ENCODE data around the gene SYNRG. TPM values are rescaled to one million over a fixed set of nuclear protein-coding genes. Genes with fewer than 3 reads are reported as not detected.

SYNRG gene, protein sequence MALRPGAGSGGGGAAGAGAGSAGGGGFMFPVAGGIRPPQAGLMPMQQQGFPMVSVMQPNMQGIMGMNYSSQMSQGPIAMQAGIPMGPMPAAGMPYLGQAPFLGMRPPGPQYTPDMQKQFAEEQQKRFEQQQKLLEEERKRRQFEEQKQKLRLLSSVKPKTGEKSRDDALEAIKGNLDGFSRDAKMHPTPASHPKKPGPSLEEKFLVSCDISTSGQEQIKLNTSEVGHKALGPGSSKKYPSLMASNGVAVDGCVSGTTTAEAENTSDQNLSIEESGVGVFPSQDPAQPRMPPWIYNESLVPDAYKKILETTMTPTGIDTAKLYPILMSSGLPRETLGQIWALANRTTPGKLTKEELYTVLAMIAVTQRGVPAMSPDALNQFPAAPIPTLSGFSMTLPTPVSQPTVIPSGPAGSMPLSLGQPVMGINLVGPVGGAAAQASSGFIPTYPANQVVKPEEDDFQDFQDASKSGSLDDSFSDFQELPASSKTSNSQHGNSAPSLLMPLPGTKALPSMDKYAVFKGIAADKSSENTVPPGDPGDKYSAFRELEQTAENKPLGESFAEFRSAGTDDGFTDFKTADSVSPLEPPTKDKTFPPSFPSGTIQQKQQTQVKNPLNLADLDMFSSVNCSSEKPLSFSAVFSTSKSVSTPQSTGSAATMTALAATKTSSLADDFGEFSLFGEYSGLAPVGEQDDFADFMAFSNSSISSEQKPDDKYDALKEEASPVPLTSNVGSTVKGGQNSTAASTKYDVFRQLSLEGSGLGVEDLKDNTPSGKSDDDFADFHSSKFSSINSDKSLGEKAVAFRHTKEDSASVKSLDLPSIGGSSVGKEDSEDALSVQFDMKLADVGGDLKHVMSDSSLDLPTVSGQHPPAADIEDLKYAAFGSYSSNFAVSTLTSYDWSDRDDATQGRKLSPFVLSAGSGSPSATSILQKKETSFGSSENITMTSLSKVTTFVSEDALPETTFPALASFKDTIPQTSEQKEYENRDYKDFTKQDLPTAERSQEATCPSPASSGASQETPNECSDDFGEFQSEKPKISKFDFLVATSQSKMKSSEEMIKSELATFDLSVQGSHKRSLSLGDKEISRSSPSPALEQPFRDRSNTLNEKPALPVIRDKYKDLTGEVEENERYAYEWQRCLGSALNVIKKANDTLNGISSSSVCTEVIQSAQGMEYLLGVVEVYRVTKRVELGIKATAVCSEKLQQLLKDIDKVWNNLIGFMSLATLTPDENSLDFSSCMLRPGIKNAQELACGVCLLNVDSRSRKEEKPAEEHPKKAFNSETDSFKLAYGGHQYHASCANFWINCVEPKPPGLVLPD (N-terminal part only)
- total RNA-seq: 100 to 1,000 TPM in 1 of 2 experiments, 10 to 100 TPM in 1; 90.8 to 122 TPM

DNA sequence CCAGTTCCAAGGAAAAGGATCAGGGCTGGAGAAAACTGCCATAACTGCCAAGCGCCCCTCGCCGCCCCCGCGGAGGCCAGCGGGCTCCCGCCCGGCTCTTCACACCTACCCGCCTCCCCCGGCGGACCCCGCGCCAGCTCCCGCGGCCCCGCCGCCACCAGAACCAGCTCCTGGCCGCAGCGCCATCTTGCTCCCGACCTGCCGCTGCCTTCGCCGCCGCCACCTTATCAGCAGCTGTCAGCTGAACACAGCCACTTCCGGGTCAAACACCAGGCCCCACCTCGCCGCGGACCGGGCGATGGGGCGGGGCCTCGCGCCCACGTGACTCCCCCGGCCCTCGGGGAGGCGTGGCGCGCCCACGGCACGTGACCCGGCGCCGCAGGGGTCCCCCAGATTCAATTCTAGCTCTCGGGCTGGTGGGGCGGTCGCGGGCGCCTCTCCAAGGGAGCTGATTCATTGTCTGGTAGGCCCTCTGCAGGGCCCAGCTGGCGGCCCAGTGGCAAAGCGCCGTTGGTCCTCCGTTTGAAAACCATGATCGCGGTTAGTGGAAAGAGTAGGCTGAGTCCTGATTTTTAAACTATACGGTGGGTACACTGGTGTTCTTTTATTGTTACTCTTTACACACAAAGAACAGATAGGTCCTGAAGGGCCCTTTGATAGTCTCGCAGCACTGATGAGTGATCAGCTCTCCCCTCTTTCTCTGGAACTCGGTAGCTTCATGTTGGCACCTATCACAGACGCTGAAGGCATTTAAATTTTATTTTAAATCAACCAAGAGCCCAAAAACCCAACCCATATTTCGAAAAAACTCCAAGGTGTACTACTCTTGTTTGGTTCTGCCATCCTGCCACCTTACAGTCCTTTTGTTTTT lies at the start of gene SYNRG:
Gene SYNRG, minus strand, starts transcription at position 249 of the 871 bp plus-strand sequence. Its CDS starts 63 bp downstream, at position 186.
- Mint-ChIP-seq H3K36me3 (peaks cover 26% of the 10 kb centered on the region), H3K27ac (peak within 1 kb of the TSS; percentile 92), H3K4me1 (peaks cover 35% of the 10 kb centered on the region), H3K9me3 (ENCODE audit: low read depth) (no peaks in the 10 kb centered on the region), H3K27me3 (no peaks in the 10 kb centered on the region), H3K4me3 (peak within 1 kb of the TSS; percentile 79)
- peak; percentile 88 for ATAC-seq
- CTCF ChIA-PET: interaction anchor here (0.7 to 4.2 kb wide), 17 partner anchors 8 to 236 kb away, joined by 3 to 16 read pairs (median 4); partner anchors contain the start of gene DDX52
- peak; percentile 96 for DNase-seq

DNA sequence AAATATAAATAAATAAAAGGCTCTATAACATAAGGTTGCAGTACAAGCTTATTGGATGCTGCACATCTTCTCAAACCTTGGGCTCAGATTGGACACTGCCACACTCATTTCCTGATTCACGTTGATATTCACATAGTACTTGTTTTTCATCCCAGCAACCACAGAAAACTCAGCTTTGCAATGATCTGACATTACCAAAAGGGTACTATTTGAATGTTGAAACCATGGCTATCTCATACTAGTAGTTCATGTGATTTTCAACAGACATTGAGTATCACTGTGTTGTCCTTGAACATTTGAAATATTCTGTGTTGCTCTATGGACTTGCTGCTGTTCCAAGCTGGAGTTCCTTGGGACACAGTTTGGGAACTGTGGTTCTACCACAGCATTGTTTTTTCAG lies 48.0 kb upstream of the SYNRG start:
- CTCF ChIA-PET: interaction anchor here (0.6 to 0.7 kb wide), 2 partner anchors 9 to 314 kb away, joined by 3 read pairs; no protein-coding TSS in a partner anchor
- no peak overlapping the region for H3K27ac Mint-ChIP-seq

DNA sequence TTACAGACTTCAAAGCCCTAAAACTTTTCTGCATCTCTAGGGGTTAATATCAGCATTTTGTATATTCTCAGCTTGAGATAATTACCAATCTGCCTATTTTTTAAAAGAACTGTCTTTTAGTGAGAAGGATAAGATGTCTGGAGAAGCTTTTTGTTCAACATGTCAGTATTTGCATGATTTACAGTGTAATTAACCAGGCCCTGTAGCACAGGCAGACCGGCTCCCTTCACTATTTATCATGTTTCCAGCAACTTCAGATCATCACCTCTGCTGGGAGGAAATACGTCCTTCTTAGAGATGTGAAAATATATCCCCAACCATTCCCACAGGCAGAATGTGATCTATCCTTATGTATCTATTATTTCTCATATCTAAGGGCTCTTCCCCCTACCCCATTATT lies 42.6 kb upstream of the SYNRG start:
- Mint-ChIP-seq H3K4me1 (peaks cover 17% of the 10 kb centered on the region), H3K4me3 (no peak overlapping the region), H3K27me3 (peaks cover 46% of the 10 kb centered on the region), H3K36me3 (no peaks in the 10 kb centered on the region), H3K9me3 (ENCODE audit: low read depth) (no peaks in the 10 kb centered on the region), H3K27ac (no peak overlapping the region)
- DNase-seq (no peak), ATAC-seq (no peak)
- CTCF ChIA-PET: no interaction called here

More for the DNA sequence above, 48.0 kb upstream of the SYNRG start:
- Mint-ChIP-seq H3K4me1 (peaks cover 3% of the 10 kb centered on the region), H3K36me3 (no peaks in the 10 kb centered on the region), H3K9me3 (ENCODE audit: low read depth) (no peaks in the 10 kb centered on the region), H3K4me3 (no peak overlapping the region), H3K27me3 (peaks cover 29% of the 10 kb centered on the region)
- DNase-seq (no peak), ATAC-seq (no peak)

DNA sequence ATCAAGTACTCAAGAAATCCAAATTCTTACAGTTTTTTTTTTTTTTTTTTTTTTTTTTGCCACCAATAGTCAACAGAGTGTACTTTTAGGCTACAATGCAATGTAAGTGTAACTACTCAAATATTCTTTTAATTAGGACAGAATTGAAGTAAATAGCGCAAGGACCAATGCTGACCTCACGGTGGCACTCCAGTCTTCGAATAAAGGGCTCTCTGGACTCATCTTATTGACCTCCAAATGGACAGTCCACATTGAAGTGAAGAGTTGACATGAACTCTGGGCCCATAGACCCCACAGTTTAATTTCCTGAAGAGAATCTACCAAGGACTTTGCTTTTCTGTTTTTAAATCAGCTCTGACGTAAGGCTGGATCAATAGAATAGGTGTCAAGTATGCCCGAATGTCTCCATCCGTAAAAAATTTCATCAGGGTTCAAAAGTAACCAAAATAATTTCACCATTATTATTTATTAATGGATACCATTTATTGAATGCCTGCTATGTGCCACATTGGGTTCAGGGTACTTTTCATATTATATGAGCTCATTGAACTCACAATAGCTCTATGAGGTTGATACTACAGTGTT lies 41.3 kb upstream of the SYNRG start:
- H3K27me3 Mint-ChIP-seq: peaks cover 59% of the 10 kb centered on the region
- H3K36me3 Mint-ChIP-seq: no peaks in the 10 kb centered on the region
- H3K9me3 Mint-ChIP-seq (ENCODE audit: low read depth): no peaks in the 10 kb centered on the region
- CTCF ChIA-PET: interaction anchor here (0.6 to 1.0 kb wide), 3 partner anchors 20 to 142 kb away, joined by 3 to 4 read pairs (median 3); no protein-coding TSS in a partner anchor
- H3K27ac Mint-ChIP-seq: no peak overlapping the region
- peaks cover 17% of the 10 kb centered on the region for H3K4me1 Mint-ChIP-seq
- H3K4me3 Mint-ChIP-seq: no peak overlapping the region
- DNase-seq: no peak
- no peak for ATAC-seq

DNA sequence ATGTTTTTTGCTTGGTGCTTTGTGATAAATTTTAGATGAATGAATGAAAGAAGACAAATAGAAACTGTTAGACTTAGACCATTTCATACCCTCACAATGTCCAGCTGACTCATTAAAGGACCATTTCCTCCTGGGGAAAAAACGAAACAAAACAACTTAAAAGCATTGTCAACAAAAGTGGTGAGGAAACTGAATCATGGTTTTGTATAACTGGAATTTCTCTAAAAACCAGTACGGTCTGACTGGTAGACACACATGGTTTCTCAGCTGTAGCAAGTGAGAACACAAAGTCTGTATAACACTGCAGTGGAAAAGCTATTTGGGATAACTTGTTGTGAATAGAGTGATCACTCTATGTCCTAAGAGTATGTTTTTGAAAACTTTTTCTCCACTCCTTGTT lies 39.3 kb upstream of the SYNRG start:
- ATAC-seq (no peak), DNase-seq (no peak)
- H3K4me1 Mint-ChIP-seq: peaks cover 21% of the 10 kb centered on the region
- H3K27me3 Mint-ChIP-seq: peaks cover 70% of the 10 kb centered on the region
- CTCF ChIA-PET: interaction anchor here (1.2 to 2.2 kb wide), 4 partner anchors 8 to 168 kb away, joined by 3 to 8 read pairs (median 4); no protein-coding TSS in a partner anchor
- H3K4me3 Mint-ChIP-seq: no peak overlapping the region
- H3K27ac Mint-ChIP-seq: no peak overlapping the region
- H3K9me3 Mint-ChIP-seq (ENCODE audit: low read depth): no peaks in the 10 kb centered on the region
- H3K36me3 Mint-ChIP-seq: no peaks in the 10 kb centered on the region

DNA sequence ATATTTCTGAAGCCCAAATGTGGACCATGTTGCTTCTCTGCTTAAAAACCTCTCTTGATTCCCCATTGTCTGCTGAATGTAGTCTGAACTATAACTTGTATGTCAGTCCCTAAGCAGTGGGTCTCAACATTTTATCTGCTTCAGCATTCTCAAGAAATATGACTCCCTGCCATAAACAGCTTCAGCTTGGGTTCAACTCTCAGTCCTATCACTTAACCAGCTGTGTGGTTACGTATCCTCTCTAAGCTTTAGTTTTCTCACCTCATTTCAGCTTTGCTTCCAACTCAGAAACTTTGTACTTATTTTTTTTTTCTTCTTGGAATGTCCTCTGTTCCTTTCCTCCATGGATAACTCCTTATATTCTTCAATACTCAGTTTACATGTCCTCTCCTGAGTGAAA lies 38.6 kb upstream of the SYNRG start:
- ATAC-seq (no peak), DNase-seq (no peak)
- Mint-ChIP-seq H3K36me3 (no peaks in the 10 kb centered on the region), H3K27ac (no peak overlapping the region), H3K4me1 (peaks cover 18% of the 10 kb centered on the region), H3K4me3 (no peak overlapping the region), H3K9me3 (ENCODE audit: low read depth) (no peaks in the 10 kb centered on the region), H3K27me3 (peaks cover 66% of the 10 kb centered on the region)
- CTCF ChIA-PET: interaction anchor here (0.6 to 2.2 kb wide), 3 partner anchors 15 to 144 kb away, joined by 3 to 8 read pairs (median 3); no protein-coding TSS in a partner anchor

DNA sequence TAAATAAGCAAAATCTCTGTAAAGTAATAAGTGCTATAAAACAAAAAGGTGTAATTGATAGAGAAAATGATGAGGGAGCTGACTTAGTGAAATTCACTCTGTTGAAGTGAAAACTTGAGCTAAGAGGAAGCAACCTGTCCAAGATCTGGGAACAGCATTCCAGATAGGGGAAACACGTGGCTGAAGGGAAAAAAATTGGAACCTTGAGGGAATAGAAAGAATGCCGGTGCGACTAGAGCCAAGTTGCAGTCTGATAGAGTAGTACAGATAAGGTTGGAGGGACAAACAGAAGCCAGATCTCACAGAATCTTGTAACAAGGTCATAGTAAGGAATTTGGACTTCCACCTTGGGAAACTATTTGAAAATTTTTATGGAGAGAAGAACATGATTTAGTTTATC lies 34.7 kb upstream of the SYNRG start:
- Mint-ChIP-seq H3K36me3 (peaks cover 18% of the 10 kb centered on the region), H3K4me1 (peaks cover 41% of the 10 kb centered on the region), H3K9me3 (ENCODE audit: low read depth) (no peaks in the 10 kb centered on the region), H3K27me3 (peaks cover 42% of the 10 kb centered on the region), H3K27ac (no peak overlapping the region), H3K4me3 (peak overlapping the region; percentile 92)
- CTCF ChIA-PET: interaction anchor here (0.7 to 2.1 kb wide), 5 partner anchors 11 to 148 kb away, joined by 3 to 6 read pairs (median 4); partner anchors contain the start of gene SYNRG
- no peak for DNase-seq
- no peak for ATAC-seq

DNA sequence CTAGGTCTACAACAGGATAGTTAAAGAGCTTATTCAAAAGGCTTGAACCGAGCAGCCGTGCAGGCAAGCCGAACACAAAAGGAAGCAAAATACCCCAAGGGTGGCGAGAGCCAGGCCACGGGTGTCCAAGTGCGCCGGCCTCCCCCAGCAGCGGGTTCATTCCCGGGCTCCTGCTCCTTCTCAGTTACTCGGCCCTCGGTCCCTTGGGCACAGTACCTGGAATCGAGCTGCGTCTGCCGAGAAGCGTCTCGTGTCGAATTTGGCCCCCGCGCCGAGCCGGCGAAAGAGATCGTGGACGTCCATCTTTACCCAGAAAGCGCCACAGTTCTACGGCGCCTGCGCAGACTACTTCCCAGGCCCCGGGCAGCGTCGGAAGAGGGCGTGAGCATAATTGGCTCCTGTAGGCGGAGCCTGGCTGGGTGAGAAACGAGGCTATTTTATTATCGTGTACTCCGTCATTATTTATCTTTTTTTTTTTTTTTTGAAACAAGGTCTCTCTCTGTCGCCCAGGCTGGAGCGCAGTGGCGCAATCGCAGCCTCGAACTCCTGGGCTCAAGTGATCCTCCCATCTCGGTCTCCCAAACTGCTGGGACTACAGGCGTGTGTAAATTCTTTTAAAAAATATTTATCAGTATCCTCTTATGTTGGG lies 34.0 kb upstream of the SYNRG start, which contains the start of gene DDX52:
Gene DDX52, minus strand, starts transcription at position 329 of the 649 bp plus-strand sequence. Its CDS starts 26 bp downstream, at position 303.
- H3K4me1 Mint-ChIP-seq: peaks cover 35% of the 10 kb centered on the region
- peak within 1 kb of the TSS; percentile 92 for H3K4me3 Mint-ChIP-seq
- H3K27ac Mint-ChIP-seq: peak within 1 kb of the TSS; percentile 84
- H3K9me3 Mint-ChIP-seq (ENCODE audit: low read depth): no peaks in the 10 kb centered on the region
- H3K27me3 Mint-ChIP-seq: peaks cover 36% of the 10 kb centered on the region
- peak; percentile 93 for DNase-seq
- peaks cover 21% of the 10 kb centered on the region for H3K36me3 Mint-ChIP-seq
- ATAC-seq: peak; percentile 99
- CTCF ChIA-PET: interaction anchor here (1.2 to 2.1 kb wide), 3 partner anchors 12 to 149 kb away, joined by 4 to 6 read pairs (median 4); partner anchors contain the start of gene SYNRG

DNA sequence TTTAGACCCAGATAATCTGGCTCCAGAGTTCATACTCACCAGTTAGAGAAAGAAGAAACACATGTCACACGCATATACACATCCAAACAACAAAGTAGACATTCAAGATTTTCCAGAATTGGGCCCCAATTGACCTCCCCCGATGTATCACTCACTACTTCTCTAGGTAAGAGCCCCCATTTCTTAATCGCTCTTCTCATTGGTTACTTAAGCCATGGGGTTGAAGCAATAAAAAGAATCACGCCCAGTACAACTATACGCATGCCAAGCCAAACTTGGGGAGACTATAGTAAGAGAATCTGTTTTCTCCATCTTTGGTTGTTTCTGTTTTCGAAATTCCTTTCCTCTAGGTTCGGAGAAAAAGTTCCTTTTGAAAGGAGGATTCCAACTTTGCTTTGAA lies 33.5 kb upstream of the SYNRG start:
- DNase-seq (no peak), ATAC-seq (peak; percentile 62)
- no peaks in the 10 kb centered on the region for H3K9me3 Mint-ChIP-seq (ENCODE audit: low read depth)
- CTCF ChIA-PET: interaction anchor here (2.1 kb wide), 1 partner anchor 33 kb away, joined by 6 read pairs; the partner anchor contains the start of gene SYNRG
- H3K27ac Mint-ChIP-seq: peak overlapping the region; percentile 84
- peak overlapping the region; percentile 92 for H3K4me3 Mint-ChIP-seq
- H3K4me1 Mint-ChIP-seq: peaks cover 31% of the 10 kb centered on the region
- H3K36me3 Mint-ChIP-seq: peaks cover 27% of the 10 kb centered on the region
- peaks cover 30% of the 10 kb centered on the region for H3K27me3 Mint-ChIP-seq

DNA sequence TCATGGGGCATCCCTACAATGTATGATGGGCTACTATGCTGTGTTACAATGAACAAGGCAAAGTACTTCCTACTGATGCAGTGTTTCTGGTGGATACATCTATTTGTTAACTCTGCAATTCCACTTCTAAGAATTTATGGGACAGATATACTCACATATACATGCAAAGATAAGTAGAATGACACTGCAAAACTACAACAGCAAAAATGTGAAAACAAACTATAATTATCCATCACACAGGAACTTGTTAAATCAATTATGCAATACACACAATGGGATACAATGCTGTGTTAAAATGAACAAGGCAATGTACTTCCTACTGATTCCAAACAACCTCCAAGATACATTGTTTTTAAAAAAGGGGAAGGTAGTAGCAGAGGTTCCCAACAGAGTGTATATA lies 30.8 kb upstream of the SYNRG start:
- CTCF ChIA-PET: interaction anchor here (2.1 kb wide), 1 partner anchor 27 kb away, joined by 4 read pairs; no protein-coding TSS in a partner anchor
- Mint-ChIP-seq H3K4me1 (peaks cover 31% of the 10 kb centered on the region), H3K9me3 (ENCODE audit: low read depth) (no peaks in the 10 kb centered on the region), H3K36me3 (peaks cover 45% of the 10 kb centered on the region), H3K27ac (no peak overlapping the region), H3K27me3 (peaks cover 12% of the 10 kb centered on the region), H3K4me3 (no peak overlapping the region)
- ATAC-seq: no peak
- no peak for DNase-seq

DNA sequence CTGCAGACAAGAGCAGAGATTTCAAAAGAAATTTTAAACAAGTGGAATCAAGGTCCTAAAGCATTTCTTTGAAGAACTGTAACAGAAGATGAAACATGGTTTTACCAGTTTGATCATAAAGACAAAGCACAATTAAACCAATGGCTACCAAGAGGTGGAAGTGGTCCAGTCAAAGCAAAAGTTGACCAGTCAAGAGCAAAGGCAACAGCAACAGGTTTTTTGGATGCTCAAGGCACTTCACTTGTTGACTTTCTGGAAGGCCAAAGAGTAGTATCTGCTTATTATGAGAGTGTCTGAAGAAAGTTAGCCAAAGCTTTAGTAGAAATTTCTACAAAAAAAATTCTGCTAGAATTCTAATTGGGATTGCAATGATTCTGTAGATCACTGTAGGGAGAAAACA lies 28.7 kb upstream of the SYNRG start:
- CTCF ChIA-PET: no interaction called here
- no peak overlapping the region for H3K4me3 Mint-ChIP-seq
- H3K36me3 Mint-ChIP-seq: peaks cover 46% of the 10 kb centered on the region
- peaks cover 26% of the 10 kb centered on the region for H3K4me1 Mint-ChIP-seq
- no peaks in the 10 kb centered on the region for H3K9me3 Mint-ChIP-seq (ENCODE audit: low read depth)
- H3K27ac Mint-ChIP-seq: no peak overlapping the region
- ATAC-seq (no peak), DNase-seq (no peak)
- no peaks in the 10 kb centered on the region for H3K27me3 Mint-ChIP-seq

Data from activated CD8-positive, alpha-beta memory T cell treated with anti-CD3 and anti-CD28 coated beads, Interleukin-2, amount 10 ng/mL, durations not matched to agents 7 days and 5 days (primary cell).